Ovary (tissue), 9 donors: ENCODE measurements around the gene ENTHD1. TPM values are rescaled to one million over a fixed set of nuclear protein-coding genes. Genes with fewer than 3 reads are reported as not detected.

ENCODE experiments used
- DNase-seq, 5 donors: peaks; one replicate each; pipeline ENCODE4 v3.0.0-alpha.2; 2019 to 2020
- H3K27ac ChIP-seq, 2 donors: fragments of 200-600 bp; one replicate each; pipeline versions ENCODE4 v1.5.1 to v1.8.0; 2019 to 2022
- H3K27me3 ChIP-seq: fragments of 200-600 bp; one replicate; pipeline ENCODE4 v1.8.0; 2022
- H3K36me3 ChIP-seq: fragments of 200-600 bp; sonication (generic); one replicate; pipeline ENCODE4 v1.5.1; 2019
- H3K4me1 ChIP-seq: one replicate; pipeline ENCODE4 v1.8.1; 2013; ENCODE audit warnings: mild to moderate bottlenecking, moderate library complexity; ENCODE audit not compliant: insufficient read depth
- H3K4me3 ChIP-seq: fragments of 200-600 bp; sonication (generic); one replicate; pipeline ENCODE4 v1.5.1; 2017
- H3K9me3 ChIP-seq, 2 donors: fragments of 200-600 bp in 1 of 2; sonication (generic) in 1 of 2; one replicate each; pipeline versions ENCODE4 v1.5.1 to v1.8.1; 2013 to 2019; ENCODE audit warnings: mild to moderate bottlenecking in 1 of 2, moderate library complexity in 1 of 2
- CTCF ChIP-seq, 3 donors: fragments of 450-650 bp in 2 of 3; fragments of 200-600 bp in 1 of 3; IDR thresholded peaks; one replicate each; pipeline versions ENCODE4 v1.5.1 to v1.8.0; 2016 to 2022; ENCODE audit warnings: antibody characterized with exemption in 3 of 3, mild to moderate bottlenecking in 1 of 3
- EP300 ChIP-seq: sonication (generic); formaldehyde crosslinking; IDR thresholded peaks from one replicate; pipeline ENCODE4 v1.6.1; 2017; ENCODE audit warnings: antibody characterized with exemption
- POLR2A ChIP-seq: fragments of 450-650 bp; IDR thresholded peaks from one replicate; pipeline ENCODE4 v1.6.1; 2017; ENCODE audit warnings: antibody characterized with exemption, mild to moderate bottlenecking, moderate library complexity
- WGBS, 3 donors: extraction: QIAGEN DNeasy Blood & Tissue Kit in 1 of 3; methylation state at CpG; one replicate each; pipeline versions ENCODE4 v1.1.5 to v1.1.7; 2013 to 2017; 5-methylcytosine and 5-hydroxymethylcytosine counted together
- intact Hi-C, 4 donors: fragments of 100-400 bp; cut with DNase I; formaldehyde crosslinking; loops; one replicate each; pipeline versions ENCODE4 v1.11.0 to v1.15.1; 2022 to 2023
- polyA plus RNA-seq, 2 donors: library from polyadenylated mRNA; stranded (reverse); fragments of 200-250 nt in 1 of 2; fragments of 350-450 nt in 1 of 2; fragmentation: Illumina TruSeq in 1 of 2; extraction: RNeasy Lipid Tissue Mini Kit (QIAGEN cat#74804) in 1 of 2; gene quantifications; one replicate each; pipeline ENCODE4 v1.2.3, GENCODE V29; 2013 to 2014
- total RNA-seq, 7 donors: library from RNA; depleted of rRNA in 2 of 7; stranded (reverse); fragments of >200 nt in 2 of 7; fragmentation: NEBNext Ultra II Directional in 3 of 7; extraction: Animal tissue kit (Norgen Biotek cat#: 25700) in 3 of 7; gene quantifications; one replicate each; pipeline versions ENCODE4 v1.1.0 to v1.2.4, GENCODE V29; 2016 to 2023
- donor health status: DM: no; HTN: no; CAD: no; lungs with moderate emphysema.
- donor health status: DM: no; HTN: no; CAD: no.
- donor health status: Bipolar disorder and iron deficiency.
- donor health status: DM: yes; HTN: yes; CAD: no.
- donor health status: DM: no; HTN: no; CAD: no.
- donor health status: DM: yes; HTN: yes; CAD: no.

Gene ENTHD1
- total and polyA plus RNA-seq, 9 donors, result 0.23 TPM; not detected in 8

GRCh38 chr22:39806109-39806508 is 87.5 kb downstream of the ENTHD1 start:
- Histone ChIP-seq H3K27me3 (no peaks in the 10 kb centered on the region), H3K9me3 (no peaks in the 10 kb centered on the region), H3K27ac (no peak overlapping the region), H3K36me3 (no peaks in the 10 kb centered on the region), H3K4me1 (no peaks in the 10 kb centered on the region), H3K4me3 (no peak overlapping the region)
- 72 to 77% (median 75%) methylated on average over 2 of the region's 2 CpGs for WGBS, 3 donors
- intact Hi-C loops, result no loop called here
- no peak for DNase-seq
- TF ChIP-seq EP300 (no peak), POLR2A (no peak), CTCF (IDR thresholded peaks at IDR 0.05) (no peak)

- H3K27ac ChIP-seq, result no peak overlapping the region
- H3K9me3 ChIP-seq, result no peaks in the 10 kb centered on the region
- DNase-seq, result no peak
- H3K36me3 ChIP-seq, result no peaks in the 10 kb centered on the region
- intact Hi-C loops, result no loop called here
- H3K4me1 ChIP-seq, result no peaks in the 10 kb centered on the region
- no peak overlapping the region for H3K4me3 ChIP-seq
- no peaks in the 10 kb centered on the region for H3K27me3 ChIP-seq
- WGBS, 3 donors, result 83 to 86% (median 86%) methylated on average over 5 of the region's 5 CpGs
- TF ChIP-seq EP300 (no peak), POLR2A (no peak), CTCF (IDR thresholded peaks at IDR 0.05) (no peak)
These were observed 88.4 kb downstream of the ENTHD1 start for GRCh38 chr22:39805117-39805516.

DNA sequence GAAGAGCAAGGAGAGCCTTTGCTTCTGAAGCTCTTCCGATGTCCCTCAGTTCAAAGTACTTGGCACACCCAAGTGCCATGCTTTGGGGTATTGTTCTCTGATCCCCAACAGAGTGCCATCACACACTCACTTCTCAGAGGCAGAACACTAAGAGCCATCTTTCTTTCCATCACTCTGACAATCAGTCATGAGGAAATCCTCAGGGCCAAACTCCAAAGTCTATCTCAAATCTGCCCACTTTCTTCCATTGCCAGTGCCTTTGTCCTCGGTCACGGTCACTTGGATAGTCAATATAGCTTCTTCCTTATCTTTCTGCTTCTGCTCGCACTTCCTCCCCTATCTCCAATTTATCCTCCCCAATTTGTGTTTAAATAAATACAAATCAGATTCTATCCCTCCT is 90.9 kb downstream of the ENTHD1 start:
- intact Hi-C loops, result no loop called here
- no peak for TF ChIP-seq EP300
- no peak for TF ChIP-seq CTCF (IDR thresholded peaks at IDR 0.05)
- no peak for TF ChIP-seq POLR2A
- Histone ChIP-seq H3K4me1 (no peaks in the 10 kb centered on the region), H3K27ac (no peak overlapping the region), H3K4me3 (no peak overlapping the region), H3K27me3 (no peaks in the 10 kb centered on the region), H3K36me3 (no peaks in the 10 kb centered on the region), H3K9me3 (peaks cover 0 to 4% of the 10 kb centered on the region in 2 donors)
- WGBS, 3 donors, result 87 to 89% (median 88%) methylated on average over 4 of the region's 4 CpGs
- no peak for DNase-seq

- H3K27ac ChIP-seq, result no peak overlapping the region
- TF ChIP-seq POLR2A (no peak), EP300 (no peak), CTCF (IDR thresholded peaks at IDR 0.05) (no peak)
- no peaks in the 10 kb centered on the region for H3K4me1 ChIP-seq
- peaks cover 0 to 5% of the 10 kb centered on the region in 2 donors for H3K9me3 ChIP-seq
- WGBS, 3 donors, result 55 to 57% (median 57%) methylated on average over 2 of the region's 2 CpGs
- no peak overlapping the region for H3K4me3 ChIP-seq
- intact Hi-C loops, result no loop called here
- no peak for DNase-seq
- H3K27me3 ChIP-seq, result no peaks in the 10 kb centered on the region
- H3K36me3 ChIP-seq, result no peaks in the 10 kb centered on the region
These were observed 92.6 kb downstream of the ENTHD1 start for GRCh38 chr22:39800790-39801520.
